Stimulated activated CD4-positive, alpha-beta T cell treated with anti-CD3 and anti-CD28 coated beads, Interleukin-4, amount 100 ng/mL, for 1 hour (primary cell): ENCODE measurements around the gene ARHGEF25.
"Not testable (repeated sequence)": the region's sequence is repeated elsewhere in the genome, so short reads cannot be mapped to it uniquely, and the experiment has no call there.

Experiments used
- DNase-seq: peaks from one replicate; pipeline ENCODE4 v3.0.0-alpha.2; 2020

ARHGEF25 gene

GRCh38 chr12:57609781-57610553, 1.3 kb upstream of the ARHGEF25 start:
- DNase-seq = no peak

- no peak for DNase-seq
These were observed 604 bp upstream of the ARHGEF25 start for GRCh38 chr12:57610554-57611107.

GRCh38 chr12:57611827-57612710, 834 bp downstream of the ARHGEF25 start:
- no peak for DNase-seq

- DNase-seq = no peak
These were observed 1.6 kb downstream of the ARHGEF25 start for GRCh38 chr12:57612711-57613426.

GRCh38 chr12:57613427-57614109, 2.3 kb downstream of the ARHGEF25 start:
- DNase-seq = no peak

- no peak for DNase-seq
These were observed 3.1 kb downstream of the ARHGEF25 start for GRCh38 chr12:57614178-57614947.

GRCh38 chr12:57614948-57615500, 3.8 kb downstream of the ARHGEF25 start:
- no peak for DNase-seq

- DNase-seq = no peak
These were observed 4.4 kb downstream of the ARHGEF25 start for GRCh38 chr12:57615637-57616036.

GRCh38 chr12:57616383-57617101, 5.3 kb downstream of the ARHGEF25 start:
- DNase-seq = no peak

- no peak for DNase-seq
These were observed 6.7 kb downstream of the ARHGEF25 start for GRCh38 chr12:57617942-57618341.

GRCh38 chr12:57618431-57618830, 7.2 kb downstream of the ARHGEF25 start:
- not testable (repeated sequence) for DNase-seq

- no peak for DNase-seq
These were observed 7.8 kb downstream of the ARHGEF25 start for GRCh38 chr12:57618966-57619433.

- DNase-seq = peak; percentile 32
These were observed 8.4 kb downstream of the ARHGEF25 start for GRCh38 chr12:57619434-57620244.

- DNase-seq = no peak
These were observed 9.2 kb downstream of the ARHGEF25 start for GRCh38 chr12:57620245-57620935.

GRCh38 chr12:57620936-57621496, 9.8 kb downstream of the ARHGEF25 start:
- DNase-seq = peak; percentile 27

- DNase-seq = peak; percentile 68
These were observed 10.5 kb downstream of the ARHGEF25 start for GRCh38 chr12:57621497-57622292.
